22Rv1 (cell line): ENCODE measurements around the gene ZDHHC1.

Experiments used
- CTCF ChIP-seq: fragments of 450-650 bp; IDR thresholded peaks from 2 replicates; pipeline ENCODE4 v1.5.1; 2017; ENCODE audit warnings: mild to moderate bottlenecking
- ZFX ChIP-seq: fragments of 450-650 bp; IDR thresholded peaks from 2 replicates; pipeline ENCODE4 v1.6.1; 2017; ENCODE audit warnings: antibody characterized with exemption, borderline replicate concordance

DNA sequence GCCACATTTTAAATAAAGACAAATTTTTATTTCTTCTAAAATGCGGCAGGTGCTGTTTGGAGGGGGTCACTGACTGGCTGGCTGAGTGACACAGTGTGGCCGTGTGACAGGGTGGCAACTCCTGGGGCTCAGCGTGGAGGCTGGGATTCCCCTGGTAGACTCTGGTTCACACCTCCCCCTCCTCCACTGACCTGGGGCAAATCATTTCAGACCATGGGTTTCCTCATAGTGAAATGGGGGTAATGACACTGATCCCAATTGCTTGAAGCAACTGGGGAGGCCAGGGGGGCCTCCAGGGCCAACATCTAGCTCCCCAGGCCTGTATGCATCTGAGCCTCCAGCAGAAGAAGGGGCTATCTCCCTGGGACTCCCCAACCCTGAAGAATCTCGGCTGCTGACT lies 21.2 kb upstream of the ZDHHC1 start:
- no peak for TF ChIP-seq CTCF
- no peak for TF ChIP-seq ZFX
